HepG2 (cell line): ENCODE data around the gene FNDC3B. TPM values are rescaled to one million over a fixed set of nuclear protein-coding genes. Genes with fewer than 3 reads are reported as not detected.

ENCODE experiments used
- ARID2 ChIP-seq: sonication (generic); formaldehyde crosslinking; IDR thresholded peaks from 2 replicates; pipeline ENCODE4 v1.8.1; 2022; ENCODE audit warnings: mild to moderate bottlenecking, missing genetic modification reagents, borderline replicate concordance
- FIP1L1 ChIP-seq: fragments of 200-400 bp; formaldehyde crosslinking; IDR thresholded peaks from 2 replicates; pipeline ENCODE4 v1.6.1; 2018; ENCODE audit warnings: low read depth, mild to moderate bottlenecking, low read length, moderate library complexity, borderline replicate concordance; ENCODE audit not compliant: insufficient read depth
- KDM6A ChIP-seq: IDR thresholded peaks from 2 replicates; pipeline ENCODE4 v1.6.1; 2016; ENCODE audit warnings: low read depth
- MBD4 ChIP-seq: IDR thresholded peaks from 2 replicates; pipeline ENCODE4 v1.6.1; 2012; ENCODE audit warnings: low read length, inconsistent platforms, borderline replicate concordance
- MEIS1 ChIP-seq: sonication (generic); formaldehyde crosslinking; IDR thresholded peaks from 2 replicates; pipeline ENCODE4 v1.9.0; 2021; ENCODE audit warnings: mild to moderate bottlenecking, missing genetic modification reagents, moderate library complexity, borderline replicate concordance
- NFIB ChIP-seq: sonication (generic); formaldehyde crosslinking; IDR thresholded peaks from 2 replicates; pipeline ENCODE4 v1.9.0; 2021; ENCODE audit warnings: missing genetic modification reagents, mild to moderate bottlenecking, borderline replicate concordance
- SPEN ChIP-seq: sonication (generic); formaldehyde crosslinking; IDR thresholded peaks from 2 replicates; pipeline ENCODE4 v1.5.1; 2020; ENCODE audit warnings: low read depth, mild to moderate bottlenecking, missing genetic modification reagents
- SRSF4 ChIP-seq: fragments of 200-400 bp; formaldehyde crosslinking; IDR thresholded peaks from one replicate; pipeline ENCODE4 v1.6.1; 2018; ENCODE audit warnings: mild to moderate bottlenecking, low read depth, low read length, moderate library complexity; ENCODE audit not compliant: poor library complexity, severe bottlenecking
- ZNF3 ChIP-seq: IDR thresholded peaks from 2 replicates; pipeline ENCODE4 v1.7.0; 2017; ENCODE audit warnings: inconsistent platforms
- ZNF572 ChIP-seq: sonication (generic); formaldehyde crosslinking; IDR thresholded peaks from 2 replicates; pipeline ENCODE4 v1.5.1; 2020; ENCODE audit warnings: mild to moderate bottlenecking, missing genetic modification reagents
- ZNF780A ChIP-seq: sonication (generic); formaldehyde crosslinking; IDR thresholded peaks from 2 replicates; pipeline ENCODE4 v1.8.0; 2022; ENCODE audit warnings: mild to moderate bottlenecking, missing genetic modification reagents, moderate library complexity
- ZSCAN30 ChIP-seq: sonication (generic); formaldehyde crosslinking; IDR thresholded peaks from 2 replicates; pipeline ENCODE4 v1.5.0; 2020; ENCODE audit warnings: mild to moderate bottlenecking, missing genetic modification reagents
- polyA plus RNA-seq, 8 experiments: library from polyadenylated mRNA; depleted of rRNA in 3 of 8; stranded (reverse) in 7 of 8; unstranded in 1 of 8; fragments of >200 nt; fragmentation: Illumina TruSeq in 4 of 8; extraction: Trizol in 4 of 8; gene quantifications; 2 replicates each; pipeline versions ENCODE4 v1.2.1 to v1.2.3, GENCODE V29; 2011 to 2016; ENCODE audit warnings: low read depth in 4 of 8, missing spikeins in 1 of 8, mixed read lengths in 1 of 8; ENCODE audit not compliant: insufficient read depth in 1 of 8
- total RNA-seq, 5 experiments: library from RNA; depleted of rRNA; stranded (reverse); fragments of >200 nt; fragmentation: Illumina TruSeq; extraction: Trizol; gene quantifications; 2 replicates each; pipeline ENCODE4 v1.2.3, GENCODE V29; 2016; ENCODE audit warnings: low read depth in 1 of 5
- TF ChIP-seq, protein P1 (sequence below): sonication (generic); formaldehyde crosslinking; IDR thresholded peaks from 2 replicates; pipeline ENCODE4 v1.4.0; 2020; ENCODE audit warnings: mild to moderate bottlenecking, missing genetic modification reagents
- TF ChIP-seq, protein P2 (sequence below): sonication (generic); formaldehyde crosslinking; IDR thresholded peaks from 2 replicates; pipeline ENCODE4 v1.4.0; 2020; ENCODE audit warnings: missing genetic modification reagents, mild to moderate bottlenecking, borderline replicate concordance
- TF ChIP-seq, protein P3 (sequence below): sonication (generic); formaldehyde crosslinking; IDR thresholded peaks from 2 replicates; pipeline ENCODE4 v1.5.0; 2020; ENCODE audit warnings: mild to moderate bottlenecking, missing genetic modification reagents
- TF ChIP-seq, protein P4 (sequence below): sonication (generic); formaldehyde crosslinking; IDR thresholded peaks from 2 replicates; pipeline ENCODE4 v1.4.0; 2020; ENCODE audit warnings: low read depth, mild to moderate bottlenecking, missing genetic modification reagents
- TF ChIP-seq, protein P5 (sequence below): sonication (generic); formaldehyde crosslinking; IDR thresholded peaks from 2 replicates; pipeline ENCODE4 v1.5.0; 2020; ENCODE audit warnings: mild to moderate bottlenecking, missing genetic modification reagents

Gene FNDC3B
- total and polyA plus RNA-seq, 2 of the 13 experiments (the other 11 are each of a cell fraction or from before 2014, with no cell fraction given), result 74.8 to 103 TPM

DNA sequence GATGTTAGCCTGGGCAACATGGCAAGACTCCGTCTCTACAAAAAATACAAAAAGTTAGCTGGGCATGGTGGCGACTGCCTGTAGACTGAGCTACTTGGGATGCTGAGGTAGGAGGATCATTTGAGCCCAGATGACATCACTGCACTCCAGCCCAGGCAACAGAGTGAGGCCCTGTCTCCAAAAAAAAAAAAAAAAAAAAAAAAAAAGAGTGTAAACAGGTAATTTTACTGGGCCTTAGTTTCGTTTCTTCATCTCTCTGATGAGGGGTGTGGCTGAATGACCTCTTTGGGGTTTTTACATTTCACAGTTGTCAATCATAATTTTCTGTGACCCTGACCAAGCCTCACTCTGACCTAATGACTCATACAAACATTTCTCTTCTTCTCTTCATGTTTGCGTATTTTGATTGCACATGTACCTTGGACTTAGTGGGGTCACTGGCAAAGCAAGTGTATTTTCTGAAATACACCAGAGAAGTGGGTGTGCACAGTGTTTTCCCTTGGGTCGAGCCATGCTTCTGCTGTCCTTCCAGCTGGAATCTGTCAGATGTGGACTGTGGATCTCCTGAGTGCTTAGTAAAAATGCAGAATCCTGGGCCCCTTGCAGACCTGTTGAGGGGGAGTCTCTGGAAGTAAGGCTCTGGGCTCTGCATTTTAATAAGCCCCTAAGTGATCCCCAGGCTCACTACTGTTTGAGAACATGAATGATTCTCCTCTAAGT, 140.5 kb downstream of the FNDC3B start (continued):
- TF ChIP-seq, protein P1, sequence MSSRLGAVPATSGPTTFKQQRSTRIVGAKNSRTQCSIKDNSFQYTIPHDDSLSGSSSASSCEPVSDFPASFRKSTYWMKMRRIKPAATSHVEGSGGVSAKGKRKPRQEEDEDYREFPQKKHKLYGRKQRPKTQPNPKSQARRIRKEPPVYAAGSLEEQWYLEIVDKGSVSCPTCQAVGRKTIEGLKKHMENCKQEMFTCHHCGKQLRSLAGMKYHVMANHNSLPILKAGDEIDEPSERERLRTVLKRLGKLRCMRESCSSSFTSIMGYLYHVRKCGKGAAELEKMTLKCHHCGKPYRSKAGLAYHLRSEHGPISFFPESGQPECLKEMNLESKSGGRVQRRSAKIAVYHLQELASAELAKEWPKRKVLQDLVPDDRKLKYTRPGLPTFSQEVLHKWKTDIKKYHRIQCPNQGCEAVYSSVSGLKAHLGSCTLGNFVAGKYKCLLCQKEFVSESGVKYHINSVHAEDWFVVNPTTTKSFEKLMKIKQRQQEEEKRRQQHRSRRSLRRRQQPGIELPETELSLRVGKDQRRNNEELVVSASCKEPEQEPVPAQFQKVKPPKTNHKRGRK, result no peak
- no peak for TF ChIP-seq FIP1L1
- TF ChIP-seq ZNF572, result no peak
- no peak for TF ChIP-seq SRSF4
- peak; percentile 71; the same call in 1 of the 2 replicates for TF ChIP-seq KDM6A (CRISPR knock-in tag)
- TF ChIP-seq MEIS1 (CRISPR knock-in tag), result peak; percentile 93
- TF ChIP-seq ZNF3 (CRISPR knock-in tag), result no peak
- TF ChIP-seq, protein P2, sequence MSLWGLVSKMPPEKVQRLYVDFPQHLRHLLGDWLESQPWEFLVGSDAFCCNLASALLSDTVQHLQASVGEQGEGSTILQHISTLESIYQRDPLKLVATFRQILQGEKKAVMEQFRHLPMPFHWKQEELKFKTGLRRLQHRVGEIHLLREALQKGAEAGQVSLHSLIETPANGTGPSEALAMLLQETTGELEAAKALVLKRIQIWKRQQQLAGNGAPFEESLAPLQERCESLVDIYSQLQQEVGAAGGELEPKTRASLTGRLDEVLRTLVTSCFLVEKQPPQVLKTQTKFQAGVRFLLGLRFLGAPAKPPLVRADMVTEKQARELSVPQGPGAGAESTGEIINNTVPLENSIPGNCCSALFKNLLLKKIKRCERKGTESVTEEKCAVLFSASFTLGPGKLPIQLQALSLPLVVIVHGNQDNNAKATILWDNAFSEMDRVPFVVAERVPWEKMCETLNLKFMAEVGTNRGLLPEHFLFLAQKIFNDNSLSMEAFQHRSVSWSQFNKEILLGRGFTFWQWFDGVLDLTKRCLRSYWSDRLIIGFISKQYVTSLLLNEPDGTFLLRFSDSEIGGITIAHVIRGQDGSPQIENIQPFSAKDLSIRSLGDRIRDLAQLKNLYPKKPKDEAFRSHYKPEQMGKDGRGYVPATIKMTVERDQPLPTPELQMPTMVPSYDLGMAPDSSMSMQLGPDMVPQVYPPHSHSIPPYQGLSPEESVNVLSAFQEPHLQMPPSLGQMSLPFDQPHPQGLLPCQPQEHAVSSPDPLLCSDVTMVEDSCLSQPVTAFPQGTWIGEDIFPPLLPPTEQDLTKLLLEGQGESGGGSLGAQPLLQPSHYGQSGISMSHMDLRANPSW (CRISPR knock-in tag), result peak; percentile 87; the same call in 1 of the 2 replicates
- TF ChIP-seq ARID2 (CRISPR knock-in tag), result no peak
- TF ChIP-seq NFIB (CRISPR knock-in tag), result no peak
- TF ChIP-seq, protein P3, sequence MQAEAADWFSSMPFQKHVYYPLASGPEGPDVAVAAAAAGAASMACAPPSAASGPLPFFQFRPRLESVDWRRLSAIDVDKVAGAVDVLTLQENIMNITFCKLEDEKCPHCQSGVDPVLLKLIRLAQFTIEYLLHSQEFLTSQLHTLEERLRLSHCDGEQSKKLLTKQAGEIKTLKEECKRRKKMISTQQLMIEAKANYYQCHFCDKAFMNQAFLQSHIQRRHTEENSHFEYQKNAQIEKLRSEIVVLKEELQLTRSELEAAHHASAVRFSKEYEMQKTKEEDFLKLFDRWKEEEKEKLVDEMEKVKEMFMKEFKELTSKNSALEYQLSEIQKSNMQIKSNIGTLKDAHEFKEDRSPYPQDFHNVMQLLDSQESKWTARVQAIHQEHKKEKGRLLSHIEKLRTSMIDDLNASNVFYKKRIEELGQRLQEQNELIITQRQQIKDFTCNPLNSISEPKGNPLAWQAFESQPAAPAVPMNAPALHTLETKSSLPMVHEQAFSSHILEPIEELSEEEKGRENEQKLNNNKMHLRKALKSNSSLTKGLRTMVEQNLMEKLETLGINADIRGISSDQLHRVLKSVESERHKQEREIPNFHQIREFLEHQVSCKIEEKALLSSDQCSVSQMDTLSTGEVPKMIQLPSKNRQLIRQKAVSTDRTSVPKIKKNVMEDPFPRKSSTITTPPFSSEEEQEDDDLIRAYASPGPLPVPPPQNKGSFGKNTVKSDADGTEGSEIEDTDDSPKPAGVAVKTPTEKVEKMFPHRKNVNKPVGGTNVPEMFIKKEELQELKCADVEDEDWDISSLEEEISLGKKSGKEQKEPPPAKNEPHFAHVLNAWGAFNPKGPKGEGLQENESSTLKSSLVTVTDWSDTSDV (CRISPR knock-in tag), result no peak
- TF ChIP-seq, protein P4, sequence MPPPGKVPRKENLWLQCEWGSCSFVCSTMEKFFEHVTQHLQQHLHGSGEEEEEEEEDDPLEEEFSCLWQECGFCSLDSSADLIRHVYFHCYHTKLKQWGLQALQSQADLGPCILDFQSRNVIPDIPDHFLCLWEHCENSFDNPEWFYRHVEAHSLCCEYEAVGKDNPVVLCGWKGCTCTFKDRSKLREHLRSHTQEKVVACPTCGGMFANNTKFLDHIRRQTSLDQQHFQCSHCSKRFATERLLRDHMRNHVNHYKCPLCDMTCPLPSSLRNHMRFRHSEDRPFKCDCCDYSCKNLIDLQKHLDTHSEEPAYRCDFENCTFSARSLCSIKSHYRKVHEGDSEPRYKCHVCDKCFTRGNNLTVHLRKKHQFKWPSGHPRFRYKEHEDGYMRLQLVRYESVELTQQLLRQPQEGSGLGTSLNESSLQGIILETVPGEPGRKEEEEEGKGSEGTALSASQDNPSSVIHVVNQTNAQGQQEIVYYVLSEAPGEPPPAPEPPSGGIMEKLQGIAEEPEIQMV (CRISPR knock-in tag), result no peak; the same call in 1 of the 2 replicates
- TF ChIP-seq SPEN (CRISPR knock-in tag), result no peak; the same call in 1 of the 2 replicates
- 0 out of 2 replicates have a peak, but pooled peaks have one; percentile 64 for TF ChIP-seq ZSCAN30 (CRISPR knock-in tag)
- TF ChIP-seq MBD4, result peak; percentile 30; the same call in 1 of the 2 replicates
- no peak for TF ChIP-seq ZNF780A (CRISPR knock-in tag)
- TF ChIP-seq, protein P5, sequence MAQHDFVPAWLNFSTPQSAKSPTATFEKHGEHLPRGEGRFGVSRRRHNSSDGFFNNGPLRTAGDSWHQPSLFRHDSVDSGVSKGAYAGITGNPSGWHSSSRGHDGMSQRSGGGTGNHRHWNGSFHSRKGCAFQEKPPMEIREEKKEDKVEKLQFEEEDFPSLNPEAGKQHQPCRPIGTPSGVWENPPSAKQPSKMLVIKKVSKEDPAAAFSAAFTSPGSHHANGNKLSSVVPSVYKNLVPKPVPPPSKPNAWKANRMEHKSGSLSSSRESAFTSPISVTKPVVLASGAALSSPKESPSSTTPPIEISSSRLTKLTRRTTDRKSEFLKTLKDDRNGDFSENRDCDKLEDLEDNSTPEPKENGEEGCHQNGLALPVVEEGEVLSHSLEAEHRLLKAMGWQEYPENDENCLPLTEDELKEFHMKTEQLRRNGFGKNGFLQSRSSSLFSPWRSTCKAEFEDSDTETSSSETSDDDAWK (CRISPR knock-in tag), result no peak
